Measurements from ENCODE around the gene RAPGEF1.

The RAPGEF1 gene

DNA sequence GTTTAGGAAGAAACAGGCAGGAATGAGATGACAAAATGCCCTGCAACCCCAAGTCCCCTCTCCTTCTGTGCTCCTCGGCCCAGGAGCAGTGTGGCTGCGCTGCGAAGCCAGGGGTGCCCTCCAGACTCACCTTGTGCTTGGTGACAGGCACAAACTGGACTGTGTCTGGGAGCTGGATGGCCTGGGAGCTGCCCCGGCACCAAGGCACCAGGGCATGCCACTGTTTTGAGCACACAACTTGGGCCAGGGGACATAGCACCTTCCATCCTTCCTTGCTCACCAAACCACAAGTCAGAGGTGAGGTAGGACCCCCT, 143.5 kb downstream of the RAPGEF1 start:
- TF ChIP-seq, protein P1, sequence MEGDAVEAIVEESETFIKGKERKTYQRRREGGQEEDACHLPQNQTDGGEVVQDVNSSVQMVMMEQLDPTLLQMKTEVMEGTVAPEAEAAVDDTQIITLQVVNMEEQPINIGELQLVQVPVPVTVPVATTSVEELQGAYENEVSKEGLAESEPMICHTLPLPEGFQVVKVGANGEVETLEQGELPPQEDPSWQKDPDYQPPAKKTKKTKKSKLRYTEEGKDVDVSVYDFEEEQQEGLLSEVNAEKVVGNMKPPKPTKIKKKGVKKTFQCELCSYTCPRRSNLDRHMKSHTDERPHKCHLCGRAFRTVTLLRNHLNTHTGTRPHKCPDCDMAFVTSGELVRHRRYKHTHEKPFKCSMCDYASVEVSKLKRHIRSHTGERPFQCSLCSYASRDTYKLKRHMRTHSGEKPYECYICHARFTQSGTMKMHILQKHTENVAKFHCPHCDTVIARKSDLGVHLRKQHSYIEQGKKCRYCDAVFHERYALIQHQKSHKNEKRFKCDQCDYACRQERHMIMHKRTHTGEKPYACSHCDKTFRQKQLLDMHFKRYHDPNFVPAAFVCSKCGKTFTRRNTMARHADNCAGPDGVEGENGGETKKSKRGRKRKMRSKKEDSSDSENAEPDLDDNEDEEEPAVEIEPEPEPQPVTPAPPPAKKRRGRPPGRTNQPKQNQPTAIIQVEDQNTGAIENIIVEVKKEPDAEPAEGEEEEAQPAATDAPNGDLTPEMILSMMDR (conservative IDR thresholded peaks at IDR 0.05; ENCODE audit: low read depth): no peak
- ChIA-PET CTCF (no interaction called here), POLR2A (ENCODE audit: low non-redundant PET) (no interaction called here)
- H3K27ac ChIP-seq: peak overlapping the region; percentile 62
- no peak for DNase-seq (ENCODE audit: low spot score)

GRCh38 chr9:131595696-131596429, 144.0 kb downstream of the RAPGEF1 start:
- DNase-seq (ENCODE audit: low spot score): no peak
- ChIA-PET CTCF (interaction anchor here (0.6 kb wide), 1 partner anchor 265 kb away, joined by 6 read pairs; no protein-coding TSS in a partner anchor), POLR2A (ENCODE audit: low non-redundant PET) (no interaction called here)
- TF ChIP-seq, protein P1 (conservative IDR thresholded peaks at IDR 0.05; ENCODE audit: low read depth): no peak
- peak overlapping the region; percentile 62 for H3K27ac ChIP-seq

GRCh38 chr9:131594906-131595665, 144.8 kb downstream of the RAPGEF1 start:
- POLR2A ChIA-PET (ENCODE audit: low non-redundant PET): interaction anchor here (0.6 kb wide), 1 partner anchor 345 kb away, joined by 3 read pairs; no protein-coding TSS in a partner anchor
- H3K27ac ChIP-seq: peak overlapping the region; percentile 62
- CTCF ChIA-PET: interaction anchor here (0.6 to 0.9 kb wide), 4 partner anchors 145 to 432 kb away, joined by 3 to 5 read pairs (median 3); no protein-coding TSS in a partner anchor
- no peak for DNase-seq (ENCODE audit: low spot score)
- TF ChIP-seq, protein P1 (conservative IDR thresholded peaks at IDR 0.05; ENCODE audit: low read depth): no peak

GRCh38 chr9:131593936-131594665, 145.8 kb downstream of the RAPGEF1 start:
- no peak for DNase-seq (ENCODE audit: low spot score)
- peak overlapping the region; percentile 62 for H3K27ac ChIP-seq
- ChIA-PET CTCF (interaction anchor here (0.6 to 0.9 kb wide), 5 partner anchors 26 to 431 kb away, joined by 3 to 5 read pairs (median 3); no protein-coding TSS in a partner anchor), POLR2A (ENCODE audit: low non-redundant PET) (interaction anchor here (0.6 kb wide), 1 partner anchor 344 kb away, joined by 3 read pairs; no protein-coding TSS in a partner anchor)
- TF ChIP-seq, protein P1 (conservative IDR thresholded peaks at IDR 0.05; ENCODE audit: low read depth): no peak

DNA sequence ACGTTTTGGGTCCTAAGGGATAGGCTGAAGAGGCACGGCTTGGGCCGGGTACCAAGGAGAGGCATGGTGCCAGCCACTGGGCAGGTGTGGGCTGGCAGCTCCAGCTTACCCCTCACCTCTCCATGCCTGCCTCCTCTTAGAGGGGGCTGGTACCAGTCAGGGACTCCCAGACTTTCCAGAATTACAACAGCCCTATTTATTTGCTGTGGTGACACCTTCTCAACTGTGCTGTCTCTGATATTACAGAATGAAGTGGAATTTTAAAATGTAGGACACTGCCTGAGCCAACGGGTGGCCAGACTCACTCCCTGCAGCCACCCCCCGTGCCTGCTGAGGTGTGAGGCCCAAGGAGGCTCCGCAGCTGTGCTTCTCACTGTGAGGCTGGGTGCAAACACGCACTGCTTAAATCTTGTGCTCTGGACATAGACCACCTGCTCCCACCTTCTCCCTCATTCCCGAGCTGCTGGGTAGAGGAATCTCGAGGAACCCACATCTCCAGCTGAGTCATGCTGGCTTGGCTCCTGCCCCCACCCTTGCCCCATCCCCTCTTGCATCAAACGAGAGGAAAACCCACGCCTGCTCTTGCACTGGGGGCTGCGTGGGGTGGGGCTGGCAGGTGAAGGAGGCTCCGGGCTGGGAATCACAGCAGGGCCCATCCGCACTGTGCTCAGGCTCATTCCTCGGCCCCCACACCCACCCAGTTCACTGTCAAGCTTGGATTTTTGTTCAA, 146.6 kb downstream of the RAPGEF1 start:
- H3K27ac ChIP-seq: peak overlapping the region; percentile 62
- TF ChIP-seq, protein P1 (conservative IDR thresholded peaks at IDR 0.05; ENCODE audit: low read depth): no peak
- DNase-seq (ENCODE audit: low spot score): no peak
- ChIA-PET POLR2A (ENCODE audit: low non-redundant PET) (interaction anchor here (0.6 kb wide), 1 partner anchor 105 kb away, joined by 3 read pairs; no protein-coding TSS in a partner anchor), CTCF (interaction anchor here (1.0 to 3.1 kb wide), 2 partner anchors 146 to 644 kb away, joined by 3 to 40 read pairs; partner anchors contain the start of gene RAPGEF1)

Measured in RWPE1 (cell line).